Breast epithelium (tissue), 3 donors: ENCODE results near the gene RAB28.

Experiments used
- POLR2A ChIP-seq: fragments of 450-650 bp; IDR thresholded peaks from one replicate; pipeline ENCODE4 v1.6.1; 2016; ENCODE audit warnings: antibody characterized with exemption, mild to moderate bottlenecking, moderate library complexity
- POLR2AphosphoS5 ChIP-seq, 3 donors: sonication (generic); formaldehyde crosslinking; IDR thresholded peaks; one replicate each; pipeline ENCODE4 v1.6.1; 2017; ENCODE audit warnings: antibody characterized with exemption in 3 of 3
- TF ChIP-seq, protein P1 (sequence below), 3 donors: fragments of 450-650 bp; IDR thresholded peaks; one replicate each; pipeline ENCODE4 v1.5.1; 2016 to 2017; ENCODE audit warnings: antibody characterized with exemption in 3 of 3, mild to moderate bottlenecking in 3 of 3, moderate library complexity in 3 of 3

GRCh38 chr4:13454786-13455185, 29.4 kb downstream of the RAB28 start:
- TF ChIP-seq, protein P1, sequence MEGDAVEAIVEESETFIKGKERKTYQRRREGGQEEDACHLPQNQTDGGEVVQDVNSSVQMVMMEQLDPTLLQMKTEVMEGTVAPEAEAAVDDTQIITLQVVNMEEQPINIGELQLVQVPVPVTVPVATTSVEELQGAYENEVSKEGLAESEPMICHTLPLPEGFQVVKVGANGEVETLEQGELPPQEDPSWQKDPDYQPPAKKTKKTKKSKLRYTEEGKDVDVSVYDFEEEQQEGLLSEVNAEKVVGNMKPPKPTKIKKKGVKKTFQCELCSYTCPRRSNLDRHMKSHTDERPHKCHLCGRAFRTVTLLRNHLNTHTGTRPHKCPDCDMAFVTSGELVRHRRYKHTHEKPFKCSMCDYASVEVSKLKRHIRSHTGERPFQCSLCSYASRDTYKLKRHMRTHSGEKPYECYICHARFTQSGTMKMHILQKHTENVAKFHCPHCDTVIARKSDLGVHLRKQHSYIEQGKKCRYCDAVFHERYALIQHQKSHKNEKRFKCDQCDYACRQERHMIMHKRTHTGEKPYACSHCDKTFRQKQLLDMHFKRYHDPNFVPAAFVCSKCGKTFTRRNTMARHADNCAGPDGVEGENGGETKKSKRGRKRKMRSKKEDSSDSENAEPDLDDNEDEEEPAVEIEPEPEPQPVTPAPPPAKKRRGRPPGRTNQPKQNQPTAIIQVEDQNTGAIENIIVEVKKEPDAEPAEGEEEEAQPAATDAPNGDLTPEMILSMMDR (IDR thresholded peaks at IDR 0.05): no peak
- TF ChIP-seq POLR2A (no peak), POLR2AphosphoS5 (IDR thresholded peaks at IDR 0.05) (no peak)
